Measurements from ENCODE around the gene PIGZ.
"Not testable (repeated sequence)": the region's sequence is repeated elsewhere in the genome, so short reads cannot be mapped to it uniquely, and the experiment has no call there.

The PIGZ gene

GRCh38 chr3:196944037-196944790 is 24.4 kb downstream of the PIGZ start:
- H3K27me3 ChIP-seq (ENCODE audit: low read depth); in situ Hi-C loops (cut with MboI; ENCODE audit: low sequenced_read_pairs); H3K9me3 ChIP-seq: not testable (repeated sequence)
- DNase-seq (ENCODE audit: low spot score in 2 of 2): peak; percentile 35 to 74
- peaks cover 19% of the 10 kb centered on the region for H3K36me3 ChIP-seq (replicated peaks)
- peak overlapping the region; percentile 92 for H3K4me3 ChIP-seq
- peaks cover 20% of the 10 kb centered on the region for H3K4me1 ChIP-seq

- peak in 1 of 2 experiments; percentile 56 for DNase-seq (ENCODE audit: low spot score in 2 of 2)
- H3K36me3 ChIP-seq (replicated peaks): peaks cover 33% of the 10 kb centered on the region
- in situ Hi-C loops (cut with MboI; ENCODE audit: low sequenced_read_pairs): no loop called here
These were observed 25.7 kb downstream of the PIGZ start for GRCh38 chr3:196942915-196943277.

GRCh38 chr3:196942226-196942914 is 26.3 kb downstream of the PIGZ start, which contains the start of gene NCBP2:
Gene NCBP2 (minus strand): TSS chr3:196942528. CDS start chr3:196942503, 25 bp downstream.
- DNase-seq (ENCODE audit: low spot score in 2 of 2): peak; percentile 92 to 99
- Histone ChIP-seq H3K9me3 (no peaks in the 10 kb centered on the region), H3K27me3 (ENCODE audit: low read depth) (no peaks in the 10 kb centered on the region), H3K36me3 (replicated peaks) (peaks cover 38% of the 10 kb centered on the region), H3K4me3 (peak within 1 kb of the TSS; percentile 92), H3K4me1 (peaks cover 20% of the 10 kb centered on the region)
- in situ Hi-C loops (cut with MboI; ENCODE audit: low sequenced_read_pairs): no loop called here

More at GRCh38 chr3:196942915-196943277, 25.7 kb downstream of the PIGZ start:
- Histone ChIP-seq H3K27me3 (ENCODE audit: low read depth) (no peaks in the 10 kb centered on the region), H3K4me3 (peak overlapping the region; percentile 92), H3K9me3 (no peaks in the 10 kb centered on the region), H3K4me1 (peaks cover 20% of the 10 kb centered on the region)

- Histone ChIP-seq H3K9me3 (no peaks in the 10 kb centered on the region), H3K36me3 (replicated peaks) (peaks cover 44% of the 10 kb centered on the region), H3K4me3 (peak overlapping the region; percentile 92), H3K4me1 (peaks cover 20% of the 10 kb centered on the region), H3K27me3 (ENCODE audit: low read depth) (no peaks in the 10 kb centered on the region)
- in situ Hi-C loops (cut with MboI; ENCODE audit: low sequenced_read_pairs): no loop called here
- peak; percentile 36 to 70 for DNase-seq (ENCODE audit: low spot score in 2 of 2)
These were observed 26.9 kb downstream of the PIGZ start for GRCh38 chr3:196941729-196942225.

- DNase-seq (ENCODE audit: low spot score in 2 of 2): no peak
- in situ Hi-C loops (cut with MboI; ENCODE audit: low sequenced_read_pairs): no loop called here
- peaks cover 66% of the 10 kb centered on the region for H3K36me3 ChIP-seq (replicated peaks)
These were observed 30.1 kb downstream of the PIGZ start for GRCh38 chr3:196938576-196938975.

GRCh38 chr3:196938124-196938523 is 30.5 kb downstream of the PIGZ start:
- H3K36me3 ChIP-seq (replicated peaks): peaks cover 68% of the 10 kb centered on the region
- in situ Hi-C loops (cut with MboI; ENCODE audit: low sequenced_read_pairs): no loop called here

More at GRCh38 chr3:196938576-196938975, 30.1 kb downstream of the PIGZ start:
- Histone ChIP-seq H3K9me3 (no peaks in the 10 kb centered on the region), H3K4me1 (peaks cover 11% of the 10 kb centered on the region), H3K4me3 (no peak overlapping the region), H3K27me3 (ENCODE audit: low read depth) (no peaks in the 10 kb centered on the region)

GRCh38 chr3:196936288-196936687 is 32.3 kb downstream of the PIGZ start:
- Histone ChIP-seq H3K4me1 (peaks cover 8% of the 10 kb centered on the region), H3K36me3 (replicated peaks) (peaks cover 81% of the 10 kb centered on the region)
- DNase-seq (ENCODE audit: low spot score in 2 of 2): no peak

More at GRCh38 chr3:196938124-196938523, 30.5 kb downstream of the PIGZ start:
- Histone ChIP-seq H3K4me3 (no peak overlapping the region), H3K27me3 (ENCODE audit: low read depth) (no peaks in the 10 kb centered on the region), H3K9me3 (no peaks in the 10 kb centered on the region), H3K4me1 (peaks cover 8% of the 10 kb centered on the region)
- no peak for DNase-seq (ENCODE audit: low spot score in 2 of 2)

GRCh38 chr3:196932600-196932999 is 36.0 kb downstream of the PIGZ start:
- Histone ChIP-seq H3K4me1 (no peaks in the 10 kb centered on the region), H3K36me3 (replicated peaks) (peaks cover 56% of the 10 kb centered on the region), H3K27me3 (ENCODE audit: low read depth) (no peaks in the 10 kb centered on the region), H3K4me3 (no peak overlapping the region), H3K9me3 (no peaks in the 10 kb centered on the region)
- in situ Hi-C loops (cut with MboI; ENCODE audit: low sequenced_read_pairs): no loop called here
- DNase-seq (ENCODE audit: low spot score in 2 of 2): no peak

More at GRCh38 chr3:196936288-196936687, 32.3 kb downstream of the PIGZ start:
- in situ Hi-C loops (cut with MboI; ENCODE audit: low sequenced_read_pairs): no loop called here
- no peaks in the 10 kb centered on the region for H3K9me3 ChIP-seq
- H3K27me3 ChIP-seq (ENCODE audit: low read depth): no peaks in the 10 kb centered on the region
- H3K4me3 ChIP-seq: no peak overlapping the region

- Histone ChIP-seq H3K9me3 (no peaks in the 10 kb centered on the region), H3K4me1 (no peaks in the 10 kb centered on the region), H3K36me3 (replicated peaks) (peaks cover 50% of the 10 kb centered on the region), H3K4me3 (no peak overlapping the region), H3K27me3 (ENCODE audit: low read depth) (no peaks in the 10 kb centered on the region)
- DNase-seq (ENCODE audit: low spot score in 2 of 2): no peak
- in situ Hi-C loops (cut with MboI; ENCODE audit: low sequenced_read_pairs): no loop called here
These were observed 36.6 kb downstream of the PIGZ start for GRCh38 chr3:196931828-196932587.

- Histone ChIP-seq H3K4me3 (no peak overlapping the region), H3K4me1 (no peaks in the 10 kb centered on the region), H3K36me3 (replicated peaks) (peaks cover 42% of the 10 kb centered on the region), H3K9me3 (no peaks in the 10 kb centered on the region), H3K27me3 (ENCODE audit: low read depth) (no peaks in the 10 kb centered on the region)
- DNase-seq (ENCODE audit: low spot score in 2 of 2): no peak
- in situ Hi-C loops (cut with MboI; ENCODE audit: low sequenced_read_pairs): no loop called here
These were observed 37.5 kb downstream of the PIGZ start for GRCh38 chr3:196931157-196931556.

GRCh38 chr3:196927571-196928453 is 40.8 kb downstream of the PIGZ start:
- H3K36me3 ChIP-seq (replicated peaks): peaks cover 15% of the 10 kb centered on the region

GRCh38 chr3:196920733-196921132 is 47.9 kb downstream of the PIGZ start:
- in situ Hi-C loops (cut with MboI; ENCODE audit: low sequenced_read_pairs): no loop called here
- no peak for DNase-seq (ENCODE audit: low spot score in 2 of 2)
- H3K4me3 ChIP-seq: no peak overlapping the region
- no peaks in the 10 kb centered on the region for H3K27me3 ChIP-seq (ENCODE audit: low read depth)
- no peaks in the 10 kb centered on the region for H3K9me3 ChIP-seq
- H3K36me3 ChIP-seq (replicated peaks): no peaks in the 10 kb centered on the region; the same call in none of the 2 replicates
- H3K4me1 ChIP-seq: no peaks in the 10 kb centered on the region

More at GRCh38 chr3:196927571-196928453, 40.8 kb downstream of the PIGZ start:
- Histone ChIP-seq H3K4me1 (no peaks in the 10 kb centered on the region), H3K4me3 (no peak overlapping the region), H3K9me3 (no peaks in the 10 kb centered on the region), H3K27me3 (ENCODE audit: low read depth) (no peaks in the 10 kb centered on the region)
- in situ Hi-C loops (cut with MboI; ENCODE audit: low sequenced_read_pairs): no loop called here
- DNase-seq (ENCODE audit: low spot score in 2 of 2): no peak

GRCh38 chr3:196918968-196919367 is 49.7 kb downstream of the PIGZ start:
- in situ Hi-C loops (cut with MboI; ENCODE audit: low sequenced_read_pairs): no loop called here
- Histone ChIP-seq H3K36me3 (replicated peaks) (peaks cover 3% of the 10 kb centered on the region), H3K4me3 (no peak overlapping the region), H3K27me3 (ENCODE audit: low read depth) (no peaks in the 10 kb centered on the region), H3K9me3 (no peaks in the 10 kb centered on the region), H3K4me1 (no peaks in the 10 kb centered on the region)
- no peak for DNase-seq (ENCODE audit: low spot score in 2 of 2)
